Spleen (tissue), 11 donors: ENCODE data around the gene ZEB1. TPM values are rescaled to one million over a fixed set of nuclear protein-coding genes. Genes with fewer than 3 reads are reported as not detected.

Experiments
- DNase-seq: peaks from one replicate; pipeline ENCODE4 v3.0.0-alpha.2; 2020
- H3K27ac ChIP-seq, 8 donors: fragments of 200-600 bp; sonication (generic) in 7 of 8; 1 replicate in 4 of 8; 2 replicates in 4 of 8; pipeline versions ENCODE4 v1.5.0 to v1.8.0; 2016 to 2021; ENCODE audit warnings: inconsistent platforms in 4 of 8, mild to moderate bottlenecking in 4 of 8, moderate library complexity in 1 of 8
- H3K27me3 ChIP-seq, 7 donors: fragments of 200-600 bp; sonication (generic) in 6 of 7; replicated peaks in 1 of 7; 1 replicate in 4 of 7; 2 replicates in 3 of 7; pipeline versions ENCODE4 v1.5.0 to v1.8.0; 2016 to 2021; ENCODE audit warnings: inconsistent platforms in 3 of 7, mild to moderate bottlenecking in 1 of 7
- H3K36me3 ChIP-seq, 6 donors: fragments of 200-600 bp; sonication (generic) in 5 of 6; 1 replicate in 4 of 6; 2 replicates in 2 of 6; pipeline versions ENCODE4 v1.5.0 to v1.8.0; 2016 to 2021; ENCODE audit warnings: inconsistent platforms in 2 of 6
- H3K4me1 ChIP-seq, 6 donors: fragments of 200-600 bp; sonication (generic) in 5 of 6; 1 replicate in 3 of 6; 2 replicates in 3 of 6; pipeline versions ENCODE4 v1.5.0 to v1.8.0; 2016 to 2021; ENCODE audit warnings: inconsistent platforms in 3 of 6
- H3K4me3 ChIP-seq, 8 donors: fragments of 200-600 bp; sonication (generic) in 7 of 8; 1 replicate in 4 of 8; 2 replicates in 4 of 8; pipeline versions ENCODE4 v1.5.0 to v1.8.0; 2016 to 2021; ENCODE audit warnings: inconsistent platforms in 4 of 8, mild to moderate bottlenecking in 4 of 8, moderate library complexity in 2 of 8
- H3K9me3 ChIP-seq, 8 donors: fragments of 200-600 bp; sonication (generic) in 7 of 8; 1 replicate in 4 of 8; 2 replicates in 4 of 8; pipeline versions ENCODE4 v1.5.0 to v1.8.0; 2016 to 2021; ENCODE audit warnings: inconsistent platforms in 4 of 8
- POLR2A ChIP-seq, 3 donors: fragments of 450-650 bp; IDR thresholded peaks; one replicate each; pipeline ENCODE4 v1.5.1; 2017; ENCODE audit warnings: antibody characterized with exemption in 3 of 3, mild to moderate bottlenecking in 1 of 3
- POLR2AphosphoS5 ChIP-seq, 3 donors: sonication (generic); formaldehyde crosslinking; IDR thresholded peaks; one replicate each; pipeline ENCODE4 v1.5.1; 2017; ENCODE audit warnings: antibody characterized with exemption in 3 of 3
- WGBS, 5 donors: extraction: QIAGEN DNeasy Blood & Tissue Kit in 3 of 5; methylation state at CpG; one replicate each; pipeline versions ENCODE4 v1.1.5 to v1.1.7; 2013 to 2018; 5-methylcytosine and 5-hydroxymethylcytosine counted together
- intact Hi-C: fragments of 100-400 bp; cut with DNase I; formaldehyde crosslinking; loops from one replicate; pipeline ENCODE4 v1.15.0; 2023; ENCODE audit warnings: low total_unique reads
- polyA plus RNA-seq, 3 donors: library from polyadenylated mRNA; stranded (reverse); fragments of 200-250 nt; gene quantifications; one replicate each; pipeline ENCODE4 v1.2.1, GENCODE V29; 2013
- total RNA-seq, 7 donors: library from RNA; depleted of rRNA in 3 of 7; stranded (reverse); fragments of >200 nt in 3 of 7; fragmentation: NEBNext Ultra II Directional in 4 of 7; extraction: Animal tissue kit (Norgen Biotek cat#: 25700) in 4 of 7; gene quantifications; one replicate each; pipeline versions ENCODE4 v1.1.0 to v1.2.1, GENCODE V29; 2016 to 2021
- TF ChIP-seq, protein P1 (sequence below), 11 experiments: fragments of 200-600 bp in 7 of 11; fragments of 450-650 bp in 4 of 11; sonication (generic) in 4 of 11; IDR thresholded peaks in 8 of 11; conservative IDR thresholded peaks in 3 of 11; 1 replicate in 7 of 11; 2 replicates in 4 of 11; pipeline versions ENCODE4 v1.4.0 to v1.8.0; 2016 to 2021; ENCODE audit warnings: antibody characterized with exemption in 11 of 11, inconsistent platforms in 4 of 11, mild to moderate bottlenecking in 1 of 11
- donor health status: healthy with polysubstance abuse.
- donor health status: DM: no; HTN: no; CAD: no; lungs with moderate emphysema.
- donor health status: DM: no; HTN: no; CAD: no.
- donor health status: Bipolar disorder and iron deficiency.
- donor health status: healthy.
- donor health status: DM: no; HTN: no; CAD: no.
- donor health status: DM: yes; HTN: yes; CAD: no.

The ZEB1 gene
- total and polyA plus RNA-seq, 10 donors: 6.6 to 51.8 (median 44.6) TPM

GRCh38 chr10:31346953-31347352 is 27.9 kb downstream of the ZEB1 start:
- Histone ChIP-seq H3K27ac (no peak overlapping the region), H3K9me3 (no peaks in the 10 kb centered on the region), H3K4me1 (peaks cover 7 to 74% (median 37%) of the 10 kb centered on the region in 6 donors), H3K36me3 (no peaks in the 10 kb centered on the region), H3K27me3 (no peaks in the 10 kb centered on the region), H3K4me3 (no peak overlapping the region)
- TF ChIP-seq, protein P1, sequence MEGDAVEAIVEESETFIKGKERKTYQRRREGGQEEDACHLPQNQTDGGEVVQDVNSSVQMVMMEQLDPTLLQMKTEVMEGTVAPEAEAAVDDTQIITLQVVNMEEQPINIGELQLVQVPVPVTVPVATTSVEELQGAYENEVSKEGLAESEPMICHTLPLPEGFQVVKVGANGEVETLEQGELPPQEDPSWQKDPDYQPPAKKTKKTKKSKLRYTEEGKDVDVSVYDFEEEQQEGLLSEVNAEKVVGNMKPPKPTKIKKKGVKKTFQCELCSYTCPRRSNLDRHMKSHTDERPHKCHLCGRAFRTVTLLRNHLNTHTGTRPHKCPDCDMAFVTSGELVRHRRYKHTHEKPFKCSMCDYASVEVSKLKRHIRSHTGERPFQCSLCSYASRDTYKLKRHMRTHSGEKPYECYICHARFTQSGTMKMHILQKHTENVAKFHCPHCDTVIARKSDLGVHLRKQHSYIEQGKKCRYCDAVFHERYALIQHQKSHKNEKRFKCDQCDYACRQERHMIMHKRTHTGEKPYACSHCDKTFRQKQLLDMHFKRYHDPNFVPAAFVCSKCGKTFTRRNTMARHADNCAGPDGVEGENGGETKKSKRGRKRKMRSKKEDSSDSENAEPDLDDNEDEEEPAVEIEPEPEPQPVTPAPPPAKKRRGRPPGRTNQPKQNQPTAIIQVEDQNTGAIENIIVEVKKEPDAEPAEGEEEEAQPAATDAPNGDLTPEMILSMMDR (IDR thresholded peaks at IDR 0.05 in 8 of 11, conservative IDR thresholded peaks at IDR 0.05 in 3 of 11): no peak
- TF ChIP-seq POLR2AphosphoS5 (IDR thresholded peaks at IDR 0.05): no peak
- no peak for TF ChIP-seq POLR2A (IDR thresholded peaks at IDR 0.05)
- no peak for DNase-seq
- WGBS, 5 donors: 36 to 52% (median 43%) methylated on average over 1 of the region's 1 CpG
- intact Hi-C loops: no loop called here

GRCh38 chr10:31347705-31348104 is 28.7 kb downstream of the ZEB1 start:
- Histone ChIP-seq H3K9me3 (no peaks in the 10 kb centered on the region), H3K27me3 (no peaks in the 10 kb centered on the region), H3K4me3 (no peak overlapping the region), H3K4me1 (peaks cover 7 to 75% (median 37%) of the 10 kb centered on the region in 6 donors), H3K27ac (no peak overlapping the region), H3K36me3 (no peaks in the 10 kb centered on the region)
- DNase-seq: no peak
- intact Hi-C loops: no loop called here
- TF ChIP-seq POLR2A (IDR thresholded peaks at IDR 0.05) (no peak), POLR2AphosphoS5 (IDR thresholded peaks at IDR 0.05) (no peak)
- TF ChIP-seq, protein P1 (IDR thresholded peaks at IDR 0.05 in 8 of 11, conservative IDR thresholded peaks at IDR 0.05 in 3 of 11): no peak

- no peak for TF ChIP-seq POLR2A (IDR thresholded peaks at IDR 0.05)
- TF ChIP-seq POLR2AphosphoS5 (IDR thresholded peaks at IDR 0.05): no peak
- TF ChIP-seq, protein P1 (IDR thresholded peaks at IDR 0.05 in 8 of 11, conservative IDR thresholded peaks at IDR 0.05 in 3 of 11): no peak
- no peaks in the 10 kb centered on the region for H3K9me3 ChIP-seq
- no peak for DNase-seq
- H3K36me3 ChIP-seq: no peaks in the 10 kb centered on the region
- H3K4me1 ChIP-seq: peaks cover 7 to 72% (median 31%) of the 10 kb centered on the region in 6 donors
- intact Hi-C loops: no loop called here
- H3K27me3 ChIP-seq: no peaks in the 10 kb centered on the region
- WGBS, 5 donors: 96 to 100% (median 97%) methylated on average over 1 of the region's 1 CpG
- H3K4me3 ChIP-seq: no peak overlapping the region
- no peak overlapping the region for H3K27ac ChIP-seq
Measured at GRCh38 chr10:31350891-31351290, 31.9 kb downstream of the ZEB1 start.

- H3K9me3 ChIP-seq: no peaks in the 10 kb centered on the region
- H3K36me3 ChIP-seq: no peaks in the 10 kb centered on the region
- intact Hi-C loops: no loop called here
- peaks cover 7 to 55% (median 21%) of the 10 kb centered on the region in 6 donors for H3K4me1 ChIP-seq
- no peak overlapping the region for H3K4me3 ChIP-seq
- H3K27ac ChIP-seq: no peak overlapping the region
- DNase-seq: no peak
- WGBS, 5 donors: 98 to 100% (median 99%) methylated on average over 2 of the region's 2 CpGs
- no peaks in the 10 kb centered on the region for H3K27me3 ChIP-seq
- TF ChIP-seq POLR2AphosphoS5 (IDR thresholded peaks at IDR 0.05): no peak
- no peak for TF ChIP-seq POLR2A (IDR thresholded peaks at IDR 0.05)
- TF ChIP-seq, protein P1 (IDR thresholded peaks at IDR 0.05 in 8 of 11, conservative IDR thresholded peaks at IDR 0.05 in 3 of 11): no peak
Measured at GRCh38 chr10:31352436-31353226, 33.6 kb downstream of the ZEB1 start.
